H9 (cell line): ENCODE results near the gene SYNJ1. TPM values are rescaled to one million over a fixed set of nuclear protein-coding genes. Genes with fewer than 3 reads are reported as not detected.

Experiments
- DNase-seq: peaks from one replicate; pipeline ENCODE4 v3.0.0-alpha.2; 2017
- H2AFZ ChIP-seq: one replicate; pipeline ENCODE4 v1.6.1; 2013; ENCODE audit warnings: mild to moderate bottlenecking, low read length, control low read depth, moderate library complexity
- H2AK5ac ChIP-seq: 2 replicates; pipeline ENCODE4 v1.6.1; 2013; ENCODE audit warnings: low read length, control low read depth, mixed read lengths; ENCODE audit not compliant: insufficient read length
- H2BK120ac ChIP-seq: one replicate; pipeline ENCODE4 v1.6.1; 2013; ENCODE audit warnings: low read depth, mild to moderate bottlenecking, low read length, control low read depth, inconsistent platforms; ENCODE audit not compliant: poor library complexity, severe bottlenecking
- H2BK12ac ChIP-seq: 2 replicates; pipeline ENCODE4 v1.6.1; 2013; ENCODE audit warnings: low read length, control low read depth, mixed read lengths, low read depth; ENCODE audit not compliant: insufficient read length
- H2BK15ac ChIP-seq: 2 replicates; pipeline ENCODE4 v1.6.1; 2013; ENCODE audit warnings: low read depth, low read length, control low read depth
- H2BK20ac ChIP-seq: one replicate; pipeline ENCODE4 v1.6.1; 2013; ENCODE audit warnings: low read depth, mild to moderate bottlenecking, low read length, control low read depth, inconsistent platforms; ENCODE audit not compliant: poor library complexity, severe bottlenecking
- H2BK5ac ChIP-seq: 2 replicates; pipeline ENCODE4 v1.6.1; 2013; ENCODE audit warnings: low read length, control low read depth, mixed read lengths; ENCODE audit not compliant: insufficient read length
- H3K14ac ChIP-seq: 2 replicates; pipeline ENCODE4 v1.6.1; 2013; ENCODE audit warnings: low read length, control low read depth; ENCODE audit not compliant: insufficient read depth
- H3K18ac ChIP-seq: 2 replicates; pipeline ENCODE4 v1.6.1; 2013; ENCODE audit warnings: low read depth, mild to moderate bottlenecking, mixed read lengths, low read length, control low read depth; ENCODE audit not compliant: insufficient read length
- H3K23ac ChIP-seq: 2 replicates; pipeline ENCODE4 v1.6.1; 2013; ENCODE audit warnings: low read length, control low read depth, mixed read lengths, low read depth; ENCODE audit not compliant: insufficient read length
- H3K23me2 ChIP-seq: 2 replicates; pipeline ENCODE4 v1.6.1; 2013; ENCODE audit warnings: low read depth, mild to moderate bottlenecking, mixed read lengths, low read length, control low read depth; ENCODE audit not compliant: insufficient read length, poor library complexity, severe bottlenecking
- H3K27ac ChIP-seq: 2 replicates; pipeline ENCODE4 v1.5.1; 2013; ENCODE audit warnings: low read length, control low read depth, mixed read lengths, low read depth; ENCODE audit not compliant: insufficient read length
- H3K27me3 ChIP-seq: 2 replicates; pipeline ENCODE4 v1.6.1; 2013; ENCODE audit warnings: low read length, control low read depth, inconsistent platforms; ENCODE audit not compliant: insufficient read depth
- H3K4ac ChIP-seq: 2 replicates; pipeline ENCODE4 v1.6.1; 2013; ENCODE audit warnings: low read depth, mild to moderate bottlenecking, control low read depth, inconsistent platforms, low read length, moderate library complexity
- H3K4me1 ChIP-seq: 2 replicates; pipeline ENCODE4 v1.6.1; 2013; ENCODE audit warnings: low read length, control low read depth, inconsistent platforms; ENCODE audit not compliant: insufficient read depth
- H3K4me2 ChIP-seq: 2 replicates; pipeline ENCODE4 v1.6.1; 2013; ENCODE audit warnings: low read length, control low read depth, mixed read lengths; ENCODE audit not compliant: insufficient read length, insufficient read depth
- H3K56ac ChIP-seq: 2 replicates; pipeline ENCODE4 v1.6.1; 2013; ENCODE audit warnings: low read depth, mild to moderate bottlenecking, mixed read lengths, low read length, control low read depth; ENCODE audit not compliant: insufficient read length
- H3K79me1 ChIP-seq: 2 replicates; pipeline ENCODE4 v1.6.1; 2013; ENCODE audit warnings: low read depth, mild to moderate bottlenecking, moderate library complexity, low read length, control low read depth, inconsistent platforms; ENCODE audit not compliant: insufficient read depth, poor library complexity, severe bottlenecking
- H3K79me2 ChIP-seq: 2 replicates; pipeline ENCODE4 v1.6.1; 2013; ENCODE audit warnings: low read length, control low read depth, inconsistent platforms; ENCODE audit not compliant: insufficient read depth
- H3K9ac ChIP-seq: 2 replicates; pipeline ENCODE4 v1.6.1; 2013; ENCODE audit warnings: low read length, control low read depth, mixed read lengths; ENCODE audit not compliant: insufficient read length; ENCODE audit errors: extremely low read depth
- H3K9me3 ChIP-seq: one replicate; pipeline ENCODE4 v1.6.1; 2013; ENCODE audit warnings: low read depth, low read length, inconsistent platforms; ENCODE audit not compliant: control insufficient read depth
- H3T11ph ChIP-seq: one replicate; pipeline ENCODE4 v1.6.1; 2013; ENCODE audit warnings: mild to moderate bottlenecking, low read length, control low read depth, inconsistent platforms
- H4K20me1 ChIP-seq: one replicate; pipeline ENCODE4 v1.6.1; 2013; ENCODE audit not compliant: control insufficient read depth, insufficient read length, insufficient read depth
- H4K5ac ChIP-seq: 2 replicates; pipeline ENCODE4 v1.6.1; 2013; ENCODE audit warnings: low read depth, mild to moderate bottlenecking, mixed read lengths, low read length, control low read depth; ENCODE audit not compliant: insufficient read length
- H4K8ac ChIP-seq: replicated peaks from 2 replicates; pipeline ENCODE4 v1.6.1; 2013; ENCODE audit warnings: low read length, control low read depth, mixed read lengths, low read depth; ENCODE audit not compliant: insufficient read length
- H4K91ac ChIP-seq: 2 replicates; pipeline ENCODE4 v1.6.1; 2013; ENCODE audit warnings: low read depth, mild to moderate bottlenecking, moderate library complexity, mixed read lengths, low read length, control low read depth; ENCODE audit not compliant: insufficient read length
- H3K27ac Mint-ChIP-seq, 3 experiments: 2 replicates in 2 of 3; 3 replicates in 1 of 3; pipeline ENCODE4 v1.8.0; 2020 to 2021; ENCODE audit warnings: mixed read lengths in 3 of 3, mild to moderate bottlenecking in 1 of 3, moderate library complexity in 1 of 3
- H3K27me3 Mint-ChIP-seq: 2 replicates; pipeline ENCODE4 v1.8.0; 2021; ENCODE audit warnings: low read depth, mild to moderate bottlenecking, moderate library complexity, mixed read lengths
- H3K36me3 Mint-ChIP-seq, 3 experiments: 2 replicates in 2 of 3; 3 replicates in 1 of 3; pipeline ENCODE4 v1.8.0; 2020 to 2021; ENCODE audit warnings: low read depth in 3 of 3, mixed read lengths in 3 of 3; ENCODE audit not compliant: insufficient read depth in 1 of 3
- H3K4me1 Mint-ChIP-seq, 2 experiments: 2 replicates each; pipeline ENCODE4 v1.8.0; 2020; ENCODE audit warnings: mixed read lengths in 2 of 2
- H3K4me3 Mint-ChIP-seq, 2 experiments: 2 replicates in 1 of 2; 3 replicates in 1 of 2; pipeline ENCODE4 v1.8.0; 2020 to 2021; ENCODE audit warnings: mild to moderate bottlenecking in 2 of 2, mixed read lengths in 2 of 2, moderate library complexity in 1 of 2
- H3K9me3 Mint-ChIP-seq, 2 experiments: 2 replicates in 1 of 2; 3 replicates in 1 of 2; pipeline ENCODE4 v1.8.0; 2020; ENCODE audit warnings: mild to moderate bottlenecking in 2 of 2, mixed read lengths in 2 of 2, moderate library complexity in 1 of 2
- CTCF ChIP-seq: fragments of 200-600 bp; sonication (generic); conservative IDR thresholded peaks from 3 replicates; pipeline ENCODE4 v1.8.0; 2021; ENCODE audit warnings: antibody characterized with exemption, mild to moderate bottlenecking
- total RNA-seq: library from RNA; stranded (reverse); gene quantifications from 2 replicates; pipeline ENCODE4 v1.2.1, GENCODE V29; 2021

Gene SYNJ1
- total RNA-seq, 1 experiment from 2014 or later: 7.1 TPM

- Histone ChIP-seq H3K4me2 (no peak overlapping the region), H4K5ac (no peak overlapping the region), H3K23ac (no peak overlapping the region), H3K18ac (no peak overlapping the region), H2BK20ac (no peak overlapping the region), H2AFZ (no peak overlapping the region), H4K91ac (no peak overlapping the region), H3K56ac (no peak overlapping the region), H4K8ac (no peak overlapping the region), H2BK15ac (no peak overlapping the region), H3T11ph (no peak overlapping the region), H3K4me1 (no peaks in the 10 kb centered on the region), H3K79me2 (no peaks in the 10 kb centered on the region), H3K23me2 (no peaks in the 10 kb centered on the region), H2AK5ac (no peak overlapping the region), H2BK120ac (no peak overlapping the region), H2BK12ac (no peak overlapping the region), H2BK5ac (no peak overlapping the region), H3K4ac (no peak overlapping the region), H3K9me3 (no peaks in the 10 kb centered on the region), H3K79me1 (no peaks in the 10 kb centered on the region), H3K9ac (no peak overlapping the region), H3K27ac (no peak overlapping the region), H3K14ac (no peak overlapping the region), H3K27me3 (no peaks in the 10 kb centered on the region), H4K20me1 (no peaks in the 10 kb centered on the region)
- no peak for DNase-seq
- no peaks in the 10 kb centered on the region for H3K9me3 Mint-ChIP-seq
- no peak overlapping the region for H3K27ac Mint-ChIP-seq
- no peak for TF ChIP-seq CTCF
- peaks cover 11 to 12% of the 10 kb centered on the region in 2 experiments for H3K4me1 Mint-ChIP-seq
- no peaks in the 10 kb centered on the region for H3K27me3 Mint-ChIP-seq
- no peak overlapping the region for H3K4me3 Mint-ChIP-seq
- peaks cover 58 to 90% (median 89%) of the 10 kb centered on the region in 3 experiments; a peak in 6 of 7 replicates for H3K36me3 Mint-ChIP-seq
These were observed 21.8 kb upstream of the SYNJ1 start for GRCh38 chr21:32749662-32750061.
